Measurements from ENCODE around the gene STXBP1.

- TF ChIP-seq EZH2 (IDR thresholded peaks at IDR 0.05; ENCODE audit: insufficient read depth, poor library complexity, severe bottlenecking) = no peak
- TF ChIP-seq EZH2phosphoT487 (IDR thresholded peaks at IDR 0.05; ENCODE audit: insufficient read depth, low read depth) = no peak
Measured at GRCh38 chr9:127588740-127589506, 23.2 kb upstream of the STXBP1 start.

Data from GM23248 (cell line).